Aorta (tissue), 5 donors: Measurements from ENCODE around the gene FGD6. TPM values are rescaled to one million over a fixed set of nuclear protein-coding genes. Genes with fewer than 3 reads are reported as not detected.

Experiments used
- ATAC-seq: fragments of 200-7000 bp; cut with Tn5 transposase; one replicate; pipeline ENCODE4 v1.9.1; 2022; ENCODE audit warnings: moderate library complexity; ENCODE audit not compliant: low FRiP score
- DNase-seq, 2 donors: peaks; one replicate each; pipeline ENCODE4 v3.0.0-alpha.2; 2020
- H3K27ac ChIP-seq, 2 donors: one replicate each; pipeline ENCODE4 v1.5.1; 2013; ENCODE audit warnings: low read length in 2 of 2, mild to moderate bottlenecking in 2 of 2, moderate library complexity in 2 of 2, control low read depth in 1 of 2, inconsistent platforms in 1 of 2, low read depth in 1 of 2
- H3K27me3 ChIP-seq, 2 donors: one replicate each; pipeline ENCODE4 v1.6.1; 2013; ENCODE audit warnings: control low read depth in 1 of 2, low read length in 1 of 2, mild to moderate bottlenecking in 1 of 2, moderate library complexity in 1 of 2; ENCODE audit not compliant: insufficient read depth in 2 of 2, control insufficient read depth in 1 of 2
- H3K36me3 ChIP-seq, 2 donors: one replicate each; pipeline ENCODE4 v1.6.1; 2013; ENCODE audit warnings: control low read depth in 1 of 2, low read length in 1 of 2, mild to moderate bottlenecking in 1 of 2; ENCODE audit not compliant: insufficient read depth in 2 of 2, control insufficient read depth in 1 of 2
- H3K4me1 ChIP-seq, 2 donors: one replicate each; pipeline ENCODE4 v1.6.1; 2013; ENCODE audit warnings: low read length in 2 of 2, control low read depth in 1 of 2, mild to moderate bottlenecking in 1 of 2, moderate library complexity in 1 of 2; ENCODE audit not compliant: insufficient read depth in 2 of 2, control insufficient read depth in 1 of 2
- H3K4me3 ChIP-seq, 2 donors: one replicate each; pipeline ENCODE4 v1.5.1; 2013; ENCODE audit warnings: low read length in 2 of 2, control low read depth in 1 of 2, mild to moderate bottlenecking in 1 of 2
- H3K9me3 ChIP-seq: one replicate; pipeline ENCODE4 v1.6.1; 2013; ENCODE audit warnings: mild to moderate bottlenecking, low read length; ENCODE audit not compliant: control insufficient read depth
- WGBS, 2 donors: extraction: QIAGEN DNeasy Blood & Tissue Kit; methylation state at CpG; one replicate each; pipeline ENCODE4 v1.1.7; 2013; 5-methylcytosine and 5-hydroxymethylcytosine counted together
- intact Hi-C, 2 donors: fragments of 100-400 bp; cut with DNase I; formaldehyde crosslinking; loops; one replicate each; pipeline versions ENCODE4 v1.14.2 to v1.15.0; 2022
- polyA plus RNA-seq, 2 donors: library from polyadenylated mRNA; stranded (reverse); fragments of 200-250 nt; gene quantifications; one replicate each; pipeline ENCODE4 v1.2.3, GENCODE V29; 2013
- total RNA-seq, 2 donors: library from RNA; stranded (reverse); fragmentation: NEBNext Ultra II Directional; extraction: Animal tissue kit (Norgen Biotek cat#: 25700); gene quantifications; one replicate each; pipeline ENCODE4 v1.2.1, GENCODE V29; 2021
- donor health status: healthy with polysubstance abuse.
- donor health status: Bipolar disorder and iron deficiency.
- donor health status: DM: no; HTN: no; CAD: no.
- donor health status: DM: no; HTN: no; CAD: no.
- donor health status: DM: yes; HTN: yes; CAD: no.

Gene FGD6
- total and polyA plus RNA-seq, 4 donors, result 0.95 to 15.5 (median 5.1) TPM

- Histone ChIP-seq H3K9me3 (no peaks in the 10 kb centered on the region), H3K4me3 (no peak overlapping the region), H3K36me3 (no peaks in the 10 kb centered on the region), H3K4me1 (peaks cover 0 to 1% of the 10 kb centered on the region in 2 donors), H3K27me3 (no peaks in the 10 kb centered on the region), H3K27ac (no peak overlapping the region)
- DNase-seq, result no peak
- no peak for ATAC-seq
- intact Hi-C loops, result no loop called here
- WGBS, 2 donors, result 84 to 87% methylated on average over 2 of the region's 2 CpGs
Observed at GRCh38 chr12:95164656-95165055, 52.6 kb downstream of the FGD6 start.

- Histone ChIP-seq H3K4me1 (peaks cover 0 to 1% of the 10 kb centered on the region in 2 donors), H3K4me3 (no peak overlapping the region), H3K9me3 (no peaks in the 10 kb centered on the region), H3K36me3 (no peaks in the 10 kb centered on the region), H3K27me3 (no peaks in the 10 kb centered on the region), H3K27ac (no peak overlapping the region)
- ATAC-seq, result no peak
- intact Hi-C loops, result no loop called here
- 71 to 75% methylated on average over 3 of the region's 3 CpGs for whole genome bisulfite sequencing, 2 donors
- DNase-seq, result no peak
Observed at GRCh38 chr12:95158919-95159318, 58.3 kb downstream of the FGD6 start.

- Histone ChIP-seq H3K9me3 (no peaks in the 10 kb centered on the region), H3K36me3 (no peaks in the 10 kb centered on the region), H3K4me3 (no peak overlapping the region), H3K27ac (no peak overlapping the region), H3K4me1 (no peaks in the 10 kb centered on the region), H3K27me3 (no peaks in the 10 kb centered on the region)
- intact Hi-C loops, result no loop called here
- no peak for ATAC-seq
- WGBS, 2 donors, result 92 to 93% methylated on average over 2 of the region's 2 CpGs
- no peak for DNase-seq
Observed at GRCh38 chr12:95151821-95152220, 65.4 kb downstream of the FGD6 start.

- Histone ChIP-seq H3K4me3 (no peak overlapping the region), H3K9me3 (no peaks in the 10 kb centered on the region), H3K4me1 (no peaks in the 10 kb centered on the region), H3K36me3 (no peaks in the 10 kb centered on the region), H3K27ac (no peak overlapping the region), H3K27me3 (no peaks in the 10 kb centered on the region)
- 99 to 100% methylated on average over 2 of the region's 2 CpGs for WGBS, 2 donors
- intact Hi-C loops, result no loop called here
- no peak for DNase-seq
- no peak for ATAC-seq
Observed at GRCh38 chr12:95151406-95151805, 65.9 kb downstream of the FGD6 start.

- Histone ChIP-seq H3K9me3 (no peaks in the 10 kb centered on the region), H3K27ac (no peak overlapping the region), H3K36me3 (no peaks in the 10 kb centered on the region), H3K4me1 (no peaks in the 10 kb centered on the region), H3K27me3 (no peaks in the 10 kb centered on the region), H3K4me3 (no peak overlapping the region)
- intact Hi-C loops, result no loop called here
- no peak for ATAC-seq
- no peak for DNase-seq
- 96 to 98% methylated on average over 1 of the region's 1 CpG for WGBS, 2 donors
Observed at GRCh38 chr12:95150501-95150900, 66.8 kb downstream of the FGD6 start.

- DNase-seq, result no peak
- Histone ChIP-seq H3K27ac (peak overlapping the region in 1 of 2 donors; percentile 43), H3K27me3 (no peaks in the 10 kb centered on the region), H3K9me3 (no peaks in the 10 kb centered on the region), H3K4me1 (no peaks in the 10 kb centered on the region), H3K36me3 (no peaks in the 10 kb centered on the region), H3K4me3 (no peak overlapping the region)
- ATAC-seq, result no peak
- intact Hi-C loops, result no loop called here
Observed at GRCh38 chr12:95147866-95148265, 69.4 kb downstream of the FGD6 start.

GRCh38 chr12:95146769-95147168 is 70.5 kb downstream of the FGD6 start:
- ATAC-seq, result no peak

GRCh38 chr12:95143621-95144205 is 73.6 kb downstream of the FGD6 start:
- no peaks in the 10 kb centered on the region for H3K27me3 ChIP-seq
- no peaks in the 10 kb centered on the region for H3K4me1 ChIP-seq
- intact Hi-C loops, result no loop called here
- ATAC-seq (peak; percentile 56), DNase-seq (no peak)
- no peak overlapping the region for H3K4me3 ChIP-seq
- 5% methylated on average over 3 of the region's 3 CpGs for WGBS, 2 donors
- H3K9me3 ChIP-seq, result no peaks in the 10 kb centered on the region
- peak overlapping the region in 1 of 2 donors; percentile 68 for H3K27ac ChIP-seq
- H3K36me3 ChIP-seq, result no peaks in the 10 kb centered on the region

More at GRCh38 chr12:95146769-95147168, 70.5 kb downstream of the FGD6 start:
- intact Hi-C loops, result no loop called here
- Histone ChIP-seq H3K27me3 (no peaks in the 10 kb centered on the region), H3K9me3 (no peaks in the 10 kb centered on the region), H3K36me3 (no peaks in the 10 kb centered on the region), H3K4me3 (no peak overlapping the region), H3K27ac (no peak overlapping the region), H3K4me1 (no peaks in the 10 kb centered on the region)
- no peak for DNase-seq
- 72 to 75% methylated on average over 1 of the region's 1 CpG for WGBS, 2 donors

GRCh38 chr12:95142431-95143151 is 74.7 kb downstream of the FGD6 start:
- Histone ChIP-seq H3K27ac (no peak overlapping the region), H3K36me3 (no peaks in the 10 kb centered on the region), H3K4me1 (no peaks in the 10 kb centered on the region), H3K4me3 (no peak overlapping the region), H3K9me3 (no peaks in the 10 kb centered on the region), H3K27me3 (no peaks in the 10 kb centered on the region)
- no peak for DNase-seq
- intact Hi-C loops, result no loop called here
- ATAC-seq, result no peak
- WGBS, 2 donors, result 55 to 61% methylated on average over 2 of the region's 2 CpGs
